Ovary (tissue), 3 donors: ENCODE measurements around the gene PDE4D.

Experiments used
- CTCF ChIP-seq, 3 donors: fragments of 450-650 bp in 2 of 3; fragments of 200-600 bp in 1 of 3; IDR thresholded peaks; one replicate each; pipeline versions ENCODE4 v1.5.1 to v1.8.0; 2016 to 2022; ENCODE audit warnings: antibody characterized with exemption in 3 of 3, mild to moderate bottlenecking in 1 of 3
- EP300 ChIP-seq: sonication (generic); formaldehyde crosslinking; IDR thresholded peaks from one replicate; pipeline ENCODE4 v1.6.1; 2017; ENCODE audit warnings: antibody characterized with exemption
- POLR2A ChIP-seq: fragments of 450-650 bp; IDR thresholded peaks from one replicate; pipeline ENCODE4 v1.6.1; 2017; ENCODE audit warnings: antibody characterized with exemption, mild to moderate bottlenecking, moderate library complexity
- donor health status: DM: no; HTN: no; CAD: no.

- TF ChIP-seq CTCF (IDR thresholded peaks at IDR 0.05), result no peak
- TF ChIP-seq EP300, result no peak
- TF ChIP-seq POLR2A, result no peak
Observed at GRCh38 chr5:59037941-59038797, 855.4 kb downstream of the PDE4D start.
